WI38 (cell line): Measurements from ENCODE around the gene GPR89B.

ENCODE experiments used
- H3K4me3 ChIP-seq: 2 replicates; pipeline ENCODE4 v1.5.1; 2011; ENCODE audit warnings: low read depth, mild to moderate bottlenecking, control low read depth, low read length
- CTCF ChIP-seq: IDR thresholded peaks from 2 replicates; pipeline ENCODE4 v1.5.1; 2012; ENCODE audit warnings: low read depth, mild to moderate bottlenecking, control low read depth, low read length

The GPR89B gene

GRCh38 chr1:147928236-147929132 lies at the start of gene GPR89B:
Gene GPR89B (plus strand): TSS chr1:147928420. CDS start chr1:147928537, 117 bp downstream.
- peak within 1 kb of the TSS; percentile 78 for H3K4me3 ChIP-seq

- TF ChIP-seq CTCF = no peak
Observed at GRCh38 chr1:147879911-147880310, 48.3 kb upstream of the GPR89B start.

GRCh38 chr1:147882535-147882934 lies 45.7 kb upstream of the GPR89B start:
- no peak for TF ChIP-seq CTCF
- H3K4me3 ChIP-seq = no peak overlapping the region

More at GRCh38 chr1:147879911-147880310, 48.3 kb upstream of the GPR89B start:
- H3K4me3 ChIP-seq = no peak overlapping the region

GRCh38 chr1:147890177-147890790 lies 37.9 kb upstream of the GPR89B start:
- TF ChIP-seq CTCF = no peak
- H3K4me3 ChIP-seq = no peak overlapping the region

GRCh38 chr1:147891088-147891487 lies 37.1 kb upstream of the GPR89B start:
- no peak overlapping the region for H3K4me3 ChIP-seq
- TF ChIP-seq CTCF = no peak

- no peak overlapping the region for H3K4me3 ChIP-seq
- no peak for TF ChIP-seq CTCF
Observed at GRCh38 chr1:147892216-147892615, 36.0 kb upstream of the GPR89B start.

GRCh38 chr1:147892731-147893214 lies 35.4 kb upstream of the GPR89B start:
- peak; percentile 97 for TF ChIP-seq CTCF
- H3K4me3 ChIP-seq = no peak overlapping the region
